T-cell (primary cell): Measurements from ENCODE around the gene ZNF521. TPM values are rescaled to one million over a fixed set of nuclear protein-coding genes. Genes with fewer than 3 reads are reported as not detected.

Experiments used
- ATAC-seq, 4 experiments: fragments of 200-7000 bp in 3 of 4; fragments of 150-1000 bp in 1 of 4; cut with Tn5 transposase; replicated peaks in 1 of 4; 1 replicate in 3 of 4; 2 replicates in 1 of 4; pipeline ENCODE4 v1.10.0; 2021; ENCODE audit warnings: moderate library complexity in 3 of 4, mild to moderate bottlenecking in 2 of 4, moderate number of reproducible peaks in 1 of 4
- CTCF ChIA-PET, 2 donors: fragments of 300-600 bp; sonication (Branson Sonifier 250); formaldehyde crosslinking; loops; one replicate each; lab custom pipeline; 2022; ENCODE audit warnings: antibody characterized with exemption in 2 of 2; lab: Charles Lee
- POLR2A ChIA-PET, 2 donors: fragments of 300-600 bp; sonication (Branson Sonifier 250); formaldehyde crosslinking; loops; one replicate each; lab custom pipeline; 2022; ENCODE audit warnings: antibody characterized with exemption in 2 of 2; lab: Charles Lee
- DNase-seq, 35 experiments: peaks; one replicate each; pipeline versions ENCODE4 v3.0.0 to v3.0.0-alpha.2; 2013 to 2023
- H3K27ac ChIP-seq: one replicate; pipeline ENCODE4 v1.5.1; 2013; ENCODE audit warnings: low read length
- H3K27me3 ChIP-seq, 2 experiments: replicated peaks in 1 of 2; 1 replicate in 1 of 2; 2 replicates in 1 of 2; pipeline versions ENCODE4 v1.6.1 to v1.7.0; 2013; ENCODE audit warnings: low read length in 1 of 2, mixed read lengths in 1 of 2; ENCODE audit not compliant: control insufficient read depth in 2 of 2, insufficient read depth in 2 of 2; ENCODE audit errors: extremely low read depth in 1 of 2
- H3K36me3 ChIP-seq, 2 donors: 1 replicate in 1 of 2; 2 replicates in 1 of 2; pipeline versions ENCODE4 v1.6.1 to v1.7.0; 2013; ENCODE audit warnings: low read length in 1 of 2; ENCODE audit not compliant: control insufficient read depth in 2 of 2, insufficient read depth in 1 of 2; ENCODE audit errors: extremely low read depth in 1 of 2
- H3K4me1 ChIP-seq, 2 experiments: 1 replicate in 1 of 2; 2 replicates in 1 of 2; pipeline versions ENCODE4 v1.6.1 to v1.7.0; 2013; ENCODE audit warnings: low read length in 2 of 2, mixed read lengths in 1 of 2; ENCODE audit not compliant: insufficient read depth in 2 of 2, control insufficient read depth in 1 of 2; ENCODE audit errors: extremely low read depth in 1 of 2
- H3K4me3 ChIP-seq, 2 donors: 1 replicate in 1 of 2; 2 replicates in 1 of 2; pipeline versions ENCODE4 v1.5.1 to v1.7.0; 2013; ENCODE audit warnings: mild to moderate bottlenecking in 2 of 2, low read length in 1 of 2, moderate library complexity in 1 of 2; ENCODE audit not compliant: control insufficient read depth in 1 of 2; ENCODE audit errors: extremely low read depth in 1 of 2
- H3K9me3 ChIP-seq: 2 replicates; pipeline ENCODE4 v1.7.0; 2013
- H3K27ac Mint-ChIP-seq, 2 donors: one replicate each; pipeline ENCODE4 v1.8.0; 2020 to 2021; ENCODE audit warnings: mild to moderate bottlenecking in 2 of 2, mixed read lengths in 2 of 2
- H3K27me3 Mint-ChIP-seq, 2 donors: one replicate each; pipeline ENCODE4 v1.8.0; 2021 to 2022; ENCODE audit warnings: mixed read lengths in 2 of 2
- H3K36me3 Mint-ChIP-seq: one replicate; pipeline ENCODE4 v1.8.0; 2021; ENCODE audit warnings: mixed read lengths
- H3K4me1 Mint-ChIP-seq, 3 donors: one replicate each; pipeline ENCODE4 v1.8.0; 2020 to 2022; ENCODE audit warnings: mixed read lengths in 3 of 3, mild to moderate bottlenecking in 1 of 3
- H3K4me3 Mint-ChIP-seq, 3 donors: one replicate each; pipeline ENCODE4 v1.8.0; 2020 to 2022; ENCODE audit warnings: mild to moderate bottlenecking in 3 of 3, mixed read lengths in 3 of 3, moderate library complexity in 3 of 3
- H3K9me3 Mint-ChIP-seq, 3 donors: one replicate each; pipeline ENCODE4 v1.8.0; 2020 to 2022; ENCODE audit warnings: mixed read lengths in 3 of 3
- WGBS: methylation state at CpG from one replicate; pipeline ENCODE4 v1.1.5; 2013; ENCODE audit warnings: missing lambda C conversion rate; ENCODE audit not compliant: insufficient coverage; 5-methylcytosine and 5-hydroxymethylcytosine counted together
- total RNA-seq, 35 experiments: library from RNA in 6 of 35; stranded (reverse) in 6 of 35; fragments of 120-200 nt in 1 of 35; gene quantifications; one replicate each; pipeline versions ENCODE4 v1.2.1 to v1.2.4 and lab custom pipeline; 2013 to 2026

The ZNF521 gene
- total RNA-seq, 5 donors from 2014 or later (not counting 1 experiment from before 2014, with no cell fraction given), result 0.30 to 2.3 (median 1.4) TPM

DNA sequence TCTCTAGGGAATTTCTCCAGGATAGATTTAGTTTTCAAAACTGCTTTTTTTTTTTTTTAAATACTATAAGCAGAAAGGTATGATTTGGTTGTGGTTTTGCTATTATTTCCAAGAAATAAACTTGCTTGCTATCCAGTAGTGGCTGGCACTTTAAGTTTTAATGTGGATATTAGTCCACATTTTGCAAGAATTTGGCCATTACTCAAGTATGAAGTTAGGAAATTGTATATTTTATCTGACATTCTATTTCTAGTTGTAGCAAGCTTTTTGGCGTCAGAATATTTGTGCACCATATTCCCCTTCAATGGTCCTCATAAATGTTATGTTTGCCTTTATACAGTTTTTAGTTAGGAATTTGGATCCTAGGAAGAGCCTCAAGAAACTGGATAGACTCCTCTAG is 226.3 kb downstream of the ZNF521 start:
- no CpG with 5 or more reads among the region's 1 CpG for WGBS
- no peak overlapping the region for H3K27ac Mint-ChIP-seq
- POLR2A ChIA-PET, result no interaction called here
- no peaks in the 10 kb centered on the region for H3K9me3 ChIP-seq
- H3K27ac ChIP-seq, result no peak overlapping the region
- no peaks in the 10 kb centered on the region for H3K4me1 Mint-ChIP-seq
- no peak for ATAC-seq
- H3K27me3 Mint-ChIP-seq, result peaks cover 0 to 3% of the 10 kb centered on the region in 2 donors
- DNase-seq, result no peak
- peaks cover 0 to 4% (median 0%) of the 10 kb centered on the region in 3 donors for H3K9me3 Mint-ChIP-seq
- no peak overlapping the region for H3K4me3 Mint-ChIP-seq
- CTCF ChIA-PET, result no interaction called here
- H3K36me3 ChIP-seq, result no peaks in the 10 kb centered on the region
- H3K4me1 ChIP-seq, result no peaks in the 10 kb centered on the region
- no peaks in the 10 kb centered on the region for H3K36me3 Mint-ChIP-seq
- no peaks in the 10 kb centered on the region for H3K27me3 ChIP-seq
- no peak overlapping the region for H3K4me3 ChIP-seq

DNA sequence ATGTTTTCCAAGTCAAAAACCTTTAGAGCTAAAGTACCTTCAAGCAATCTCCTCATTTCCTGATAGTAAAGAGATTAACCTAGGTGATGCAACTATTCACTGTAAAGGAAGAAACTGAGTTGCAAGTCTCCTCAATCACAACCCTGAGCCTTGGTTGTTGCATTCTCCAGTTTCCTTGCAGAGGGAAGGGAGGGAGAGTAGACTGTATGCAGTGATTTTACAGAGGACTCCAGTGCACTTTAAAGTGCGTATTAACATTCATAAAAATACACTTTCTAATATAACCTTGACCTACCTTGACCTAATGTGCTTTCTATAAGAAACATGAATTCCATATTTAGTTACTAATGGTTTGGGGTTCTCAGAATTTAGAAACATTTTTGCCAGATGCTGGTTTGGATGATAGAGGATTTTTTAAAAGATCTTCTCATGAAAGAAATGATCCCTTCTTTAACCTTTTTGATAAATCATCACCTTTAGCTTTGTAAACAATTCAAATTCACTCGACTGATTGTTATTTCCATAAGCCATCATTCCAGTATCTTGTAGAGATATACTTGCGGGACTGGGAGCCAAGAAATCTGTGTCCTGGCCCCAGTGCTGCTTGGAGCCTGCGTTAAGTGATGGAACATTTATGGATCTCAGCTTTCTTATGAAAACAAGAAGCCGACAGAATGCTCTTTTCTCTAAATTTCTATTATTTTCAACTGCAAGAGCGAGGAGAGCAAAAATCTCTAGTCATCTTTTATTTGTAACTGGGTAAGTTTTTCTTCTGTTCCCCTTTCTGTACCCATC is 228.3 kb downstream of the ZNF521 start:
- POLR2A ChIA-PET, result no interaction called here
- H3K27me3 Mint-ChIP-seq, result peaks cover 0 to 3% of the 10 kb centered on the region in 2 donors
- Histone ChIP-seq H3K27ac (no peak overlapping the region), H3K4me3 (no peak overlapping the region), H3K9me3 (no peaks in the 10 kb centered on the region), H3K27me3 (no peaks in the 10 kb centered on the region), H3K4me1 (no peaks in the 10 kb centered on the region), H3K36me3 (no peaks in the 10 kb centered on the region)
- DNase-seq (no peak), ATAC-seq (no peak)
- peaks cover 0 to 3% (median 0%) of the 10 kb centered on the region in 3 donors for H3K9me3 Mint-ChIP-seq
- H3K4me1 Mint-ChIP-seq, result no peaks in the 10 kb centered on the region
- no peak overlapping the region for H3K4me3 Mint-ChIP-seq
- WGBS, result no CpG with 5 or more reads among the region's 6 CpGs
- CTCF ChIA-PET, result no interaction called here
- no peaks in the 10 kb centered on the region for H3K36me3 Mint-ChIP-seq
- no peak overlapping the region for H3K27ac Mint-ChIP-seq

DNA sequence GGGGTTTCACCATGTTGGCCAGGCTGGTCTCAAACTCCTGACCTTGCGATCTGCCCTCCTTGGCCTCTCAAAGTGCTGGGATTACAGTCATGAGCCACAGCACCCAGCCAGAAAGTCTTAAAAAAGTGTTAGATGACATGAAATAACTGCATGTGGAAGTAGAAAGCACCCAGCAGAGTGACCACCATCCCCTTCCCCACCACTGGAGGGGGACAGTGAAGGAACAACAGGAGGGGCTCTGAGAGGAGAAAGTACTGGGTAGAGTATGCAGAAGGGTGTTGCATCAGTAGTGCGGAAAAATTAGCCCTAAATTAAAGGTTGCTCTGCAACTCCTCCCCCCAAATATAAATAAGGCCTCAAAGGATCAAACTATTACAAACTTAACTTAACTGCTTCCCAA is 230.5 kb downstream of the ZNF521 start:
- CTCF ChIA-PET, result no interaction called here
- peaks cover 6 to 12% (median 9%) of the 10 kb centered on the region in 3 donors for H3K9me3 Mint-ChIP-seq
- ATAC-seq, result no peak

DNA sequence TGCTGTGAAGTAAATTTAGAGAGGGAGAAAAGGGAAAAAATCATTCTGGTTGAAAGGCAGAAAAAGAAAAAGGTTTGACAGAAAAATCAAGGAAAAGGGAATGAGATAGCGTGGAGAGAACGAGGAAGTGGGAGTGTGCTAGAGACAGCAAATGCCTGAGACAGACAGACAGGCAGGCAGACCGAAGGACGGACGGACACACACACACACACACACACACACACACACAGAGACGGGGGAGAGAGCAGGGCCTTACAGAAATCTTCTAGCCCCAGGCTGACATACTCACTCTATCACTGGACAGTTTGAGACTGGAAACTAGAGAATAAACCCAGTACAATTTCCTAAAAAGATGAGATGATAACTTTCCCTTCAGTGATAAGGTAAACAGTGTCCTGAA is 238.4 kb downstream of the ZNF521 start:
- Mint-ChIP-seq H3K27me3 (peaks cover 2 to 12% of the 10 kb centered on the region in 2 donors), H3K4me1 (no peaks in the 10 kb centered on the region), H3K4me3 (no peak overlapping the region), H3K36me3 (no peaks in the 10 kb centered on the region), H3K27ac (no peak overlapping the region), H3K9me3 (peaks cover 10 to 14% (median 11%) of the 10 kb centered on the region in 3 donors)
- H3K36me3 ChIP-seq, result no peaks in the 10 kb centered on the region
- H3K4me3 ChIP-seq, result no peak overlapping the region
- no CpG with 5 or more reads among the region's 6 CpGs for WGBS
- no peaks in the 10 kb centered on the region for H3K27me3 ChIP-seq
- ChIA-PET CTCF (no interaction called here), POLR2A (no interaction called here)
- ATAC-seq (no peak), DNase-seq (no peak)
- no peaks in the 10 kb centered on the region for H3K9me3 ChIP-seq
- no peak overlapping the region for H3K27ac ChIP-seq
- H3K4me1 ChIP-seq, result no peaks in the 10 kb centered on the region

More for the DNA sequence above, 230.5 kb downstream of the ZNF521 start:
- Histone ChIP-seq H3K9me3 (no peaks in the 10 kb centered on the region), H3K27me3 (no peaks in the 10 kb centered on the region), H3K36me3 (no peaks in the 10 kb centered on the region), H3K4me1 (no peaks in the 10 kb centered on the region), H3K4me3 (no peak overlapping the region), H3K27ac (no peak overlapping the region)
- Mint-ChIP-seq H3K27ac (no peak overlapping the region), H3K4me1 (no peaks in the 10 kb centered on the region), H3K27me3 (peaks cover 0 to 3% of the 10 kb centered on the region in 2 donors), H3K4me3 (no peak overlapping the region), H3K36me3 (no peaks in the 10 kb centered on the region)
- WGBS, result no CpG with 5 or more reads among the region's 2 CpGs
- no peak for DNase-seq
- POLR2A ChIA-PET, result no interaction called here

DNA sequence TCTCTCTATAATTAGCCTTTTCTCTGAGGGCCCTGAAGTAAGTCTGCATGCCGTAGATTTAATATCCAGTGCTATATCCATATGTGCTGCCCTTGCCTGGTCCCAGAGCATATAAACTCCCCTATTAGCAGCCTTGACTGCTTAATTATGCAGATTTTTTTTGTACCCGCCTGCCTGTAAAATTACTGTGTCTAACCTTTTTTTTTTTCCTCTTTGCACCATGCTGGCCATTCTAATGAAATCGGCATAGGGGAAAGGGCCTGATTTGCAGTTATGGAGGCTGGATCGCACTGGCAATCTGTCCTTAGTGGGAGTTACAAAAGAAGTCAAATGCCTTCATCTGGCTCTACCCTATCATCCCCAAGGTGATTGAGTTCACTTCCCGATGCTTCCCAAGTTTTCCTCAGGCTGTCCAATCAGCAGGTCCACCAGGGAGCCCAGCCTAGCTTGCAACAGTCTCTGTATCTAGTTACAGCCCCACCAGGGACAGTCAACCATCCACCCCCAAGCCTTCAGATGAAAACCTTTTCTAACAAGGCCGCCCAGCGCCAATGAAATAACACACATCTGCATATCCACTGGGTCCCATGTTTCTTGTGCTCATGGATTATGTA is 239.0 kb downstream of the ZNF521 start:
- H3K27me3 ChIP-seq, result no peaks in the 10 kb centered on the region
- H3K27ac ChIP-seq, result no peak overlapping the region
- H3K27ac Mint-ChIP-seq, result no peak overlapping the region
- POLR2A ChIA-PET, result no interaction called here
- WGBS, result 90% methylated on average over 3 of the region's 7 CpGs
- CTCF ChIA-PET, result no interaction called here
- no peaks in the 10 kb centered on the region for H3K4me1 Mint-ChIP-seq
- no peak for ATAC-seq
- H3K4me1 ChIP-seq, result no peaks in the 10 kb centered on the region
- no peaks in the 10 kb centered on the region for H3K36me3 Mint-ChIP-seq
- H3K27me3 Mint-ChIP-seq, result peaks cover 2 to 12% of the 10 kb centered on the region in 2 donors
- no peaks in the 10 kb centered on the region for H3K9me3 ChIP-seq
- H3K4me3 Mint-ChIP-seq, result no peak overlapping the region
- H3K36me3 ChIP-seq, result no peaks in the 10 kb centered on the region
- no peak overlapping the region for H3K4me3 ChIP-seq
- peaks cover 10 to 12% (median 10%) of the 10 kb centered on the region in 3 donors for H3K9me3 Mint-ChIP-seq
- no peak for DNase-seq

DNA sequence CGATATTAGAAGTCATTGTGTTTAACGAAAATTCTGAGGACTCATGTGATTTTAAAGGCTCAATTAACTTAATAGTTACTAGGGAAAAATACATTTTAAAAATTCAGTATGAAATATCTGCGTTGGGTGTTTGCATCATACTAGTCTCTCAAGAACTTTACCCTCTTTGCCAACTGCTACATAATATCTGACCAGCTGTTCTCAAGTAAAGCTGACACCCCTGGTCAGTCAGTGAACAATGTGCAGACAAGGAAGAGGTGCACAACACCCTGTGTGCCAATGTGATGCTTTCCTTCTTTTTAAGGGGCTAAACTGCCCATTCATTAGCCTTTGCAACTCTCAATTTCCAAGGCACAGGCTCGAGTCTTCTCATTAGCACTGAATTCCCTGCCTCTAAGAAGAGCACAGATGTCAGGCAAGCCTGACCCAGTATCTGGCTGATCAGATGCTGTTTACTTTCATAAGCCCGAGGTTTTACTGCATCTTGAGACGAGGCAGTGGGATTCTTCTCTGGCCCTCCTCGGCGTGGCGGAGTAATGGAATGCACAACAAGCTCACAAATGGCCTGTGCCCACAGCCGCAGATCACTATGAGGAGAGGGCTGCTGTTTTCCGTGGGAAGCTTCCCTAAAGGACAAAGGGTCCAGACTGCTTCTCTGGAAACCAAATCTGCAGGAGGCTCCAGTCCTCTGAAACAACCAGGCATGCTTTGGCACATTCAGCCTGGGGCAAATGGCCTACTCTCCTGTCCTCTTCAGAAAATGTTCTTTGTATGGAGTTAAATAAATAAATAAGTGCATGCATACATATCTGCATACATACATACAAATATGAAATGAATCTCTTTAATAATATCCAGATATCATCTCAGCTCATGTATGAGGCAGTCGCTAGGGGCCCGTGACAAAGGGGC is 240.3 kb downstream of the ZNF521 start:
- WGBS, result 86% methylated on average over 10 of the region's 13 CpGs
- H3K9me3 ChIP-seq, result no peaks in the 10 kb centered on the region
- H3K27me3 Mint-ChIP-seq, result peaks cover 2 to 12% of the 10 kb centered on the region in 2 donors

More for the DNA sequence above, 240.3 kb downstream of the ZNF521 start:
- no peaks in the 10 kb centered on the region for H3K36me3 Mint-ChIP-seq
- no peak overlapping the region for H3K27ac ChIP-seq
- no peaks in the 10 kb centered on the region for H3K27me3 ChIP-seq
- ATAC-seq (no peak), DNase-seq (no peak)
- ChIA-PET CTCF (no interaction called here), POLR2A (no interaction called here)
- H3K9me3 Mint-ChIP-seq, result peaks cover 2 to 7% (median 4%) of the 10 kb centered on the region in 3 donors
- no peaks in the 10 kb centered on the region for H3K36me3 ChIP-seq
- H3K4me3 ChIP-seq, result no peak overlapping the region
- H3K27ac Mint-ChIP-seq, result no peak overlapping the region
- no peaks in the 10 kb centered on the region for H3K4me1 ChIP-seq
- H3K4me3 Mint-ChIP-seq, result no peak overlapping the region
- H3K4me1 Mint-ChIP-seq, result no peaks in the 10 kb centered on the region
